ACC112 (cell line): ENCODE results near the gene RALGPS1.

Experiments
- H2AFZ ChIP-seq: fragments of 200-600 bp; sonication (generic); one replicate; pipeline ENCODE4 v1.6.0; 2017; ENCODE audit warnings: antibody characterized with exemption, low read length; ENCODE audit not compliant: unreplicated experiment
- H3K27ac ChIP-seq: fragments of 200-600 bp; sonication (generic); 2 replicates; pipeline ENCODE4 v1.5.1; 2014; ENCODE audit warnings: low read depth, mild to moderate bottlenecking, antibody characterized with exemption, low read length, moderate library complexity
- H3K27me3 ChIP-seq: fragments of 200-600 bp; sonication (generic); 2 replicates; pipeline ENCODE4 v1.6.1; 2014; ENCODE audit warnings: mild to moderate bottlenecking, antibody characterized with exemption, low read length, moderate library complexity, mixed read lengths; ENCODE audit not compliant: insufficient read depth
- H3K36me3 ChIP-seq: fragments of 200-600 bp; sonication (generic); 2 replicates; pipeline ENCODE4 v1.6.1; 2016; ENCODE audit warnings: mild to moderate bottlenecking, antibody characterized with exemption, low read length, moderate library complexity, mixed read lengths; ENCODE audit not compliant: insufficient read depth
- H3K4me1 ChIP-seq: fragments of 200-600 bp; sonication (generic); one replicate; pipeline ENCODE4 v1.6.1; 2016; ENCODE audit warnings: low read length, mixed read lengths; ENCODE audit not compliant: insufficient read depth, unreplicated experiment, control insufficient read depth
- H3K4me3 ChIP-seq: fragments of 200-600 bp; sonication (generic); 2 replicates; pipeline ENCODE4 v1.5.1; 2014; ENCODE audit warnings: mild to moderate bottlenecking, low read depth, low read length
- H3K79me2 ChIP-seq: fragments of 200-600 bp; sonication (generic); one replicate; pipeline ENCODE4 v1.6.0; 2016; ENCODE audit warnings: low read length; ENCODE audit not compliant: control insufficient read depth, unreplicated experiment, insufficient read depth

RALGPS1 gene

GRCh38 chr9:127185181-127185580 is 270.6 kb downstream of the RALGPS1 start:
- no peaks in the 10 kb centered on the region for H3K79me2 ChIP-seq
- no peak overlapping the region for H2AFZ ChIP-seq
- no peak overlapping the region for H3K4me3 ChIP-seq
- peak overlapping the region; percentile 86 for H3K27ac ChIP-seq
- no peaks in the 10 kb centered on the region for H3K27me3 ChIP-seq
- peaks cover 33% of the 10 kb centered on the region for H3K4me1 ChIP-seq
- no peaks in the 10 kb centered on the region for H3K36me3 ChIP-seq

- no peaks in the 10 kb centered on the region for H3K79me2 ChIP-seq
- H2AFZ ChIP-seq, result peak overlapping the region; percentile 18
- H3K27me3 ChIP-seq, result no peaks in the 10 kb centered on the region
- H3K4me3 ChIP-seq, result peak overlapping the region; percentile 38
- peak overlapping the region; percentile 86 for H3K27ac ChIP-seq
- no peaks in the 10 kb centered on the region for H3K36me3 ChIP-seq
- peaks cover 34% of the 10 kb centered on the region for H3K4me1 ChIP-seq
These were observed 271.6 kb downstream of the RALGPS1 start for GRCh38 chr9:127185931-127186781.

- H3K4me1 ChIP-seq, result peaks cover 36% of the 10 kb centered on the region
- H3K4me3 ChIP-seq, result peak overlapping the region; percentile 38
- peak overlapping the region; percentile 86 for H3K27ac ChIP-seq
- no peak overlapping the region for H2AFZ ChIP-seq
- H3K79me2 ChIP-seq, result no peaks in the 10 kb centered on the region
- H3K36me3 ChIP-seq, result no peaks in the 10 kb centered on the region
- H3K27me3 ChIP-seq, result no peaks in the 10 kb centered on the region
These were observed 272.2 kb downstream of the RALGPS1 start for GRCh38 chr9:127186806-127187205.

- peaks cover 36% of the 10 kb centered on the region for H3K4me1 ChIP-seq
- no peak overlapping the region for H2AFZ ChIP-seq
- no peaks in the 10 kb centered on the region for H3K79me2 ChIP-seq
- H3K27ac ChIP-seq, result peak overlapping the region; percentile 86
- no peaks in the 10 kb centered on the region for H3K27me3 ChIP-seq
- H3K36me3 ChIP-seq, result no peaks in the 10 kb centered on the region
- peak overlapping the region; percentile 39 for H3K4me3 ChIP-seq
These were observed 272.8 kb downstream of the RALGPS1 start for GRCh38 chr9:127187231-127187956.

- H3K27ac ChIP-seq, result peak overlapping the region; percentile 64; the same call in 1 of the 2 replicates
- H3K36me3 ChIP-seq, result no peaks in the 10 kb centered on the region
- no peaks in the 10 kb centered on the region for H3K79me2 ChIP-seq
- H2AFZ ChIP-seq, result no peak overlapping the region
- H3K27me3 ChIP-seq, result no peaks in the 10 kb centered on the region
- no peak overlapping the region for H3K4me3 ChIP-seq
- H3K4me1 ChIP-seq, result peaks cover 36% of the 10 kb centered on the region
These were observed 273.8 kb downstream of the RALGPS1 start for GRCh38 chr9:127188396-127188795.

- Histone ChIP-seq H3K27ac (no peak overlapping the region), H2AFZ (no peak overlapping the region), H3K4me1 (peaks cover 36% of the 10 kb centered on the region), H3K4me3 (no peak overlapping the region), H3K36me3 (no peaks in the 10 kb centered on the region), H3K79me2 (no peaks in the 10 kb centered on the region), H3K27me3 (no peaks in the 10 kb centered on the region)
These were observed 275.0 kb downstream of the RALGPS1 start for GRCh38 chr9:127189628-127190027.

GRCh38 chr9:127192744-127193143 is 278.2 kb downstream of the RALGPS1 start:
- no peak overlapping the region for H2AFZ ChIP-seq
- no peaks in the 10 kb centered on the region for H3K27me3 ChIP-seq
- H3K4me3 ChIP-seq, result no peak overlapping the region
- H3K4me1 ChIP-seq, result peaks cover 13% of the 10 kb centered on the region
- H3K79me2 ChIP-seq, result no peaks in the 10 kb centered on the region
- H3K27ac ChIP-seq, result no peak overlapping the region
- no peaks in the 10 kb centered on the region for H3K36me3 ChIP-seq

GRCh38 chr9:127193483-127193882 is 278.9 kb downstream of the RALGPS1 start:
- Histone ChIP-seq H2AFZ (no peak overlapping the region), H3K27me3 (no peaks in the 10 kb centered on the region)

GRCh38 chr9:127194881-127195713 is 280.5 kb downstream of the RALGPS1 start:
- Histone ChIP-seq H3K27me3 (no peaks in the 10 kb centered on the region), H3K79me2 (no peaks in the 10 kb centered on the region), H2AFZ (no peak overlapping the region), H3K27ac (no peak overlapping the region), H3K36me3 (no peaks in the 10 kb centered on the region), H3K4me1 (peaks cover 3% of the 10 kb centered on the region), H3K4me3 (no peak overlapping the region)

More at GRCh38 chr9:127193483-127193882, 278.9 kb downstream of the RALGPS1 start:
- peaks cover 8% of the 10 kb centered on the region for H3K4me1 ChIP-seq
- no peak overlapping the region for H3K4me3 ChIP-seq
- H3K79me2 ChIP-seq, result no peaks in the 10 kb centered on the region
- H3K27ac ChIP-seq, result no peak overlapping the region
- H3K36me3 ChIP-seq, result no peaks in the 10 kb centered on the region
